ENCODE results near the gene MAS1.
A peak's percentile ranks its signal among the peaks of the same experiment; 100 is the strongest.

MAS1 gene

GRCh38 chr6:159902620-159903019 lies 11.8 kb downstream of the MAS1 start:
- Histone ChIP-seq H3K27me3 (ENCODE audit: insufficient read depth, low read length, poor library complexity) (no peaks in the 10 kb centered on the region), H3K9ac (ENCODE audit: low read length) (no peak overlapping the region), H2BK5ac (ENCODE audit: low read length) (no peak overlapping the region), H3K36me3 (ENCODE audit: control insufficient read depth, insufficient read depth, low read length) (no peaks in the 10 kb centered on the region), H3K79me1 (ENCODE audit: low read length) (no peaks in the 10 kb centered on the region), H2AK5ac (ENCODE audit: low read length) (no peak overlapping the region), H3K4me1 (ENCODE audit: control insufficient read depth, low read depth, low read length) (no peaks in the 10 kb centered on the region), H4K8ac (ENCODE audit: low read depth, low read length) (no peak overlapping the region), H4K5ac (ENCODE audit: low read length) (no peak overlapping the region), H3K56ac (ENCODE audit: low read length) (no peak overlapping the region), H3K4me3 (ENCODE audit: low read length) (no peak overlapping the region), H2BK120ac (ENCODE audit: low read depth, low read length) (no peak overlapping the region), H3K23ac (ENCODE audit: low read length) (no peak overlapping the region), H3K27ac (ENCODE audit: low read depth, low read length) (no peak overlapping the region), H3K79me2 (ENCODE audit: control insufficient read depth, insufficient read depth, low read length) (no peaks in the 10 kb centered on the region), H3K4ac (ENCODE audit: low read depth, low read length) (no peak overlapping the region), H3K4me2 (ENCODE audit: low read length) (no peak overlapping the region), H3K18ac (ENCODE audit: low read length) (no peak overlapping the region), H2BK15ac (replicated peaks; ENCODE audit: low read depth) (no peak overlapping the region)
- no CpG with 5 or more reads among the region's 9 CpGs for WGBS (ENCODE audit: extremely low coverage, insufficient coverage, low lambda C conversion rate)
- DNase-seq: no peak

DNA sequence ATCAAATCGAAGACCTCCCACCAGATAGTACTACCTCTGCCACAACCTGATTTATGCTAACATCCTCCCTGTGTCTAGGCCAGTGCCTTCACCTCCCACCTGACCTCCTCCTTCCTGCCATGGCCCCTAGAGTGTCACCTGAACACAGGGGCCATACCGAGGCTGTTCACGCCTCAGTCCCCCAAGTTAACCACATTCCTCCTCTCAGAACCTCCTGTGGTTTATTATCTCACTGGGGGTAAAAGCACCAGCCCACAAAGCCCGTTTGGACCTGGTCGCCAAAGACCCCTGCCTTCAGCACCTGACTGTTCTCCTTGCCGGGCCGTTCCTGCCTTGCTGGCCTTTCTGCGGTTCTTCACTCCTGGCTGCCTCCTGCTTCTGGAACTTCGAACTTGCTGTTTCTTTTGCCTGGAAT lies 13.7 kb downstream of the MAS1 start:
- H3K79me1 ChIP-seq (ENCODE audit: low read length): no peaks in the 10 kb centered on the region
- H3K23ac ChIP-seq (ENCODE audit: low read length): no peak overlapping the region
- H3K4me3 ChIP-seq (ENCODE audit: low read length): no peak overlapping the region
- no peak overlapping the region for H2BK15ac ChIP-seq (replicated peaks; ENCODE audit: low read depth)
- no peak overlapping the region for H3K4me2 ChIP-seq (ENCODE audit: low read length)
- no peak overlapping the region for H4K5ac ChIP-seq (ENCODE audit: low read length)
- no peak overlapping the region for H4K8ac ChIP-seq (ENCODE audit: low read depth, low read length)
- H3K27ac ChIP-seq (ENCODE audit: low read depth, low read length): no peak overlapping the region
- no peaks in the 10 kb centered on the region for H3K4me1 ChIP-seq (ENCODE audit: control insufficient read depth, low read depth, low read length)
- no peak overlapping the region for H2BK120ac ChIP-seq (ENCODE audit: low read depth, low read length)
- no peaks in the 10 kb centered on the region for H3K27me3 ChIP-seq (ENCODE audit: insufficient read depth, low read length, poor library complexity)
- H3K9ac ChIP-seq (ENCODE audit: low read length): no peak overlapping the region
- no peak overlapping the region for H3K18ac ChIP-seq (ENCODE audit: low read length)
- WGBS (ENCODE audit: extremely low coverage, insufficient coverage, low lambda C conversion rate): 100% methylated on average over 1 of the region's 9 CpGs
- no peak overlapping the region for H2AK5ac ChIP-seq (ENCODE audit: low read length)
- H3K4ac ChIP-seq (ENCODE audit: low read depth, low read length): no peak overlapping the region
- H2BK5ac ChIP-seq (ENCODE audit: low read length): no peak overlapping the region
- H3K36me3 ChIP-seq (ENCODE audit: control insufficient read depth, insufficient read depth, low read length): no peaks in the 10 kb centered on the region
- no peak overlapping the region for H3K56ac ChIP-seq (ENCODE audit: low read length)
- no peak for DNase-seq
- no peaks in the 10 kb centered on the region for H3K79me2 ChIP-seq (ENCODE audit: control insufficient read depth, insufficient read depth, low read length)

GRCh38 chr6:159906400-159906799 lies 15.6 kb downstream of the MAS1 start:
- Histone ChIP-seq H3K4ac (ENCODE audit: low read depth, low read length) (no peak overlapping the region), H4K5ac (ENCODE audit: low read length) (no peak overlapping the region), H3K36me3 (ENCODE audit: control insufficient read depth, insufficient read depth, low read length) (no peaks in the 10 kb centered on the region), H3K23ac (ENCODE audit: low read length) (no peak overlapping the region), H3K4me3 (ENCODE audit: low read length) (no peak overlapping the region), H3K56ac (ENCODE audit: low read length) (no peak overlapping the region), H3K79me2 (ENCODE audit: control insufficient read depth, insufficient read depth, low read length) (no peaks in the 10 kb centered on the region), H2AK5ac (ENCODE audit: low read length) (no peak overlapping the region), H3K9ac (ENCODE audit: low read length) (no peak overlapping the region), H2BK120ac (ENCODE audit: low read depth, low read length) (no peak overlapping the region), H3K27ac (ENCODE audit: low read depth, low read length) (no peak overlapping the region), H3K4me1 (ENCODE audit: control insufficient read depth, low read depth, low read length) (no peaks in the 10 kb centered on the region), H3K27me3 (ENCODE audit: insufficient read depth, low read length, poor library complexity) (no peaks in the 10 kb centered on the region), H2BK15ac (replicated peaks; ENCODE audit: low read depth) (no peak overlapping the region), H3K79me1 (ENCODE audit: low read length) (no peaks in the 10 kb centered on the region), H4K8ac (ENCODE audit: low read depth, low read length) (no peak overlapping the region), H3K4me2 (ENCODE audit: low read length) (no peak overlapping the region), H2BK5ac (ENCODE audit: low read length) (no peak overlapping the region), H3K18ac (ENCODE audit: low read length) (no peak overlapping the region)
- peak; percentile 52 for DNase-seq
- WGBS (ENCODE audit: extremely low coverage, insufficient coverage, low lambda C conversion rate): no CpG with 5 or more reads among the region's 3 CpGs

DNA sequence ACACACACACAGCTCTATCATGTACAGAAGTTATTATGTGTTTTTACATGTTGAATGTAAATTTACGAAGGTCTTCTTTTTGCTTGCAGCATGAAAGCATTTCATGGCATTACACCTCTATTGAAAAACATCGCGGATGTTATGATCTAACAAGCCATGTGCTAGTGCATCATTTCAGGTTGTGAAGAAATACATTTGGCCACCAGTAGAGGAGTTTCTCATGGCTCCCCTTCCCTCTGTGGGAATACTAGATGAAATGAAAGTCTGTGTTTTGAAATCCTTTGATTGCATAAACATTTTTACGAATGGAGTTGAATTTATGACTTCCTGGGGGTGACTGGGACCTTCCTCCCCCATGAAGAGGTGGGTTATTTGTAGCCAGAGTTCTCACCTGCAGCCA lies 17.7 kb downstream of the MAS1 start:
- H3K27me3 ChIP-seq (ENCODE audit: insufficient read depth, low read length, poor library complexity): no peaks in the 10 kb centered on the region

DNA sequence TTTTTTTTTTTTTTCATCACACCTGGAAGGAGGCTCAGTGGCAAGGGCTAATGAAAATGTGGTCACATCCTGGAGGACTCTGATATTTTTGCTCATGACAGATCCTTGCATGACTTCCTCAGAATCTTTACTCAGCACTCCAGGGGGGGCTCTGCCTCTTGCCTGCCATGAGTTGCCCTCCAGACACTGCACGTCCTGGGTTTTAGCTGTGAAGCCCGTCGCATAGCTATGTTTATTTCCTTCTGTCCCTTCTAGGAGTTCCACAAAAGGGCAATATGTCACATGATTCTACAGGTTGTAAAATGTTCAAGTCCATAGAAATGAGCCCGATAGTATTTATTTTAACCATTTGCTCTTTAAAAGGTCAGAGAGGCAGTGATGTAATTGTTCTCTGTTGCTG lies 18.2 kb downstream of the MAS1 start:
- H2BK15ac ChIP-seq (replicated peaks; ENCODE audit: low read depth): no peak overlapping the region
- H3K4me1 ChIP-seq (ENCODE audit: control insufficient read depth, low read depth, low read length): no peaks in the 10 kb centered on the region
- no peak overlapping the region for H3K18ac ChIP-seq (ENCODE audit: low read length)
- H3K4ac ChIP-seq (ENCODE audit: low read depth, low read length): no peak overlapping the region
- no peak overlapping the region for H3K9ac ChIP-seq (ENCODE audit: low read length)
- no peaks in the 10 kb centered on the region for H3K36me3 ChIP-seq (ENCODE audit: control insufficient read depth, insufficient read depth, low read length)
- DNase-seq: no peak
- no peak overlapping the region for H2AK5ac ChIP-seq (ENCODE audit: low read length)
- H3K4me2 ChIP-seq (ENCODE audit: low read length): no peak overlapping the region
- WGBS (ENCODE audit: extremely low coverage, insufficient coverage, low lambda C conversion rate): no CpG with 5 or more reads among the region's 4 CpGs
- no peak overlapping the region for H3K23ac ChIP-seq (ENCODE audit: low read length)
- H4K8ac ChIP-seq (ENCODE audit: low read depth, low read length): no peak overlapping the region
- no peak overlapping the region for H3K56ac ChIP-seq (ENCODE audit: low read length)
- no peak overlapping the region for H4K5ac ChIP-seq (ENCODE audit: low read length)
- no peak overlapping the region for H3K27ac ChIP-seq (ENCODE audit: low read depth, low read length)
- no peaks in the 10 kb centered on the region for H3K79me1 ChIP-seq (ENCODE audit: low read length)
- H3K79me2 ChIP-seq (ENCODE audit: control insufficient read depth, insufficient read depth, low read length): no peaks in the 10 kb centered on the region
- H3K27me3 ChIP-seq (ENCODE audit: insufficient read depth, low read length, poor library complexity): no peaks in the 10 kb centered on the region
- H2BK5ac ChIP-seq (ENCODE audit: low read length): no peak overlapping the region
- H3K4me3 ChIP-seq (ENCODE audit: low read length): no peak overlapping the region
- no peak overlapping the region for H2BK120ac ChIP-seq (ENCODE audit: low read depth, low read length)

More for the DNA sequence above, 17.7 kb downstream of the MAS1 start:
- Histone ChIP-seq H3K9ac (ENCODE audit: low read length) (no peak overlapping the region), H3K56ac (ENCODE audit: low read length) (no peak overlapping the region), H3K4me1 (ENCODE audit: control insufficient read depth, low read depth, low read length) (no peaks in the 10 kb centered on the region), H3K23ac (ENCODE audit: low read length) (no peak overlapping the region), H3K4me2 (ENCODE audit: low read length) (no peak overlapping the region), H2AK5ac (ENCODE audit: low read length) (no peak overlapping the region), H4K8ac (ENCODE audit: low read depth, low read length) (no peak overlapping the region), H3K4me3 (ENCODE audit: low read length) (no peak overlapping the region), H3K4ac (ENCODE audit: low read depth, low read length) (no peak overlapping the region), H3K79me1 (ENCODE audit: low read length) (no peaks in the 10 kb centered on the region), H2BK15ac (replicated peaks; ENCODE audit: low read depth) (no peak overlapping the region), H3K27ac (ENCODE audit: low read depth, low read length) (no peak overlapping the region), H3K18ac (ENCODE audit: low read length) (no peak overlapping the region), H2BK5ac (ENCODE audit: low read length) (no peak overlapping the region), H3K79me2 (ENCODE audit: control insufficient read depth, insufficient read depth, low read length) (no peaks in the 10 kb centered on the region), H3K36me3 (ENCODE audit: control insufficient read depth, insufficient read depth, low read length) (no peaks in the 10 kb centered on the region), H4K5ac (ENCODE audit: low read length) (no peak overlapping the region), H2BK120ac (ENCODE audit: low read depth, low read length) (no peak overlapping the region)
- DNase-seq: no peak
- WGBS (ENCODE audit: extremely low coverage, insufficient coverage, low lambda C conversion rate): no CpG with 5 or more reads among the region's 4 CpGs

DNA sequence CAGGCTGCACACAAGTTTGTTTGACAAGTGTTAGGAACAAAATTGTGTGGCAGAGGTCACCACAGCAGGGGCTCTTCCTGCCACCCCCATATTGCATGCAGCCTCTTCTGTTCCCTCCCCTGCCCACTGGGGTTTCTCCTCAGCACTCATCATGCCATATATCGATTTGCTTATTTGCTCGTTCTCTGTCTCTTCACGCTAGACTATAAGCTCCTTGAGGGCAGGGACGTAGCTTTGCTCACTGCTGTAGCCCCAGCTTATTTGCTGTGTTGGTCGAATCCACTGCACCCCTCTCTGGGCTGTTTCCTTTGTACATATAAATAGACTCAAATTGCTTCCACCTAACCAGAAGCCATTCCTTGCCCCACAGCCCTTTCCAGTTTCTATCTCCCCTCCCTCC lies 19.6 kb downstream of the MAS1 start:
- no CpG with 5 or more reads among the region's 5 CpGs for WGBS (ENCODE audit: extremely low coverage, insufficient coverage, low lambda C conversion rate)
- no peak for DNase-seq

More for the DNA sequence above, 19.6 kb downstream of the MAS1 start:
- H3K23ac ChIP-seq (ENCODE audit: low read length): peak overlapping the region; percentile 50
- H4K8ac ChIP-seq (ENCODE audit: low read depth, low read length): no peak overlapping the region
- H3K36me3 ChIP-seq (ENCODE audit: control insufficient read depth, insufficient read depth, low read length): no peaks in the 10 kb centered on the region
- no peaks in the 10 kb centered on the region for H3K79me1 ChIP-seq (ENCODE audit: low read length)
- no peak overlapping the region for H4K5ac ChIP-seq (ENCODE audit: low read length)
- H2AK5ac ChIP-seq (ENCODE audit: low read length): no peak overlapping the region
- H3K4me2 ChIP-seq (ENCODE audit: low read length): no peak overlapping the region
- no peak overlapping the region for H3K4ac ChIP-seq (ENCODE audit: low read depth, low read length)
- H3K56ac ChIP-seq (ENCODE audit: low read length): no peak overlapping the region
- H3K4me1 ChIP-seq (ENCODE audit: control insufficient read depth, low read depth, low read length): no peaks in the 10 kb centered on the region
- H3K27me3 ChIP-seq (ENCODE audit: insufficient read depth, low read length, poor library complexity): no peaks in the 10 kb centered on the region
- H3K27ac ChIP-seq (ENCODE audit: low read depth, low read length): no peak overlapping the region
- no peak overlapping the region for H3K9ac ChIP-seq (ENCODE audit: low read length)
- no peak overlapping the region for H2BK15ac ChIP-seq (replicated peaks; ENCODE audit: low read depth)
- H2BK120ac ChIP-seq (ENCODE audit: low read depth, low read length): no peak overlapping the region
- no peaks in the 10 kb centered on the region for H3K79me2 ChIP-seq (ENCODE audit: control insufficient read depth, insufficient read depth, low read length)
- no peak overlapping the region for H3K4me3 ChIP-seq (ENCODE audit: low read length)
- no peak overlapping the region for H3K18ac ChIP-seq (ENCODE audit: low read length)
- H2BK5ac ChIP-seq (ENCODE audit: low read length): no peak overlapping the region
